GM23248 (cell line): Measurements from ENCODE around the gene ZBTB43.

Experiments used
- EZH2 ChIP-seq: fragments of 200-600 bp; sonication (generic); IDR thresholded peaks from 2 replicates; pipeline ENCODE4 v1.6.1; 2018; ENCODE audit warnings: antibody characterized with exemption, mild to moderate bottlenecking; ENCODE audit not compliant: insufficient read depth, poor library complexity, severe bottlenecking
- EZH2phosphoT487 ChIP-seq: fragments of 200-600 bp; sonication (generic); IDR thresholded peaks from 2 replicates; pipeline ENCODE4 v1.6.1; 2018; ENCODE audit warnings: antibody characterized with exemption, moderate library complexity, mild to moderate bottlenecking, low read depth; ENCODE audit not compliant: insufficient read depth

GRCh38 chr9:126788634-126789349, 16.0 kb upstream of the ZBTB43 start:
- TF ChIP-seq EZH2phosphoT487, result no peak
- TF ChIP-seq EZH2, result no peak
